Measurements from ENCODE around the gene HOXA4.

DNA sequence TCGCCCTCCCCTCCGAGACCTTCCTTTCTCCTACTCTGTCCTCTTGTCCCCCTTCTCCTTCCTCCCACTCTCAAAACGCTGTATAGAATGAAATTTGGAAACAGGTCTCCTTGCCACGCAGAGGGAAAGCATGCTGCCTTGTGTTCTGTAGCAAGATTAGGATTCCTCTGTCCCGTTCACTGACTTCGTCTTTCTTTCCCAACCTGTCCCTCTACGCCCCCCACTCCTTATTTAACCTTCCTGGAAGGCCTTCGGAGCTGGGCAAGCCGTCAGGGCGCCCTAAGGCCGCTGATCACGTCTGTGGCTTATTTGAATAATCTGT is 33.4 kb upstream of the HOXA4 start:
- TF ChIP-seq SP1 (CRISPR knock-in tag; conservative IDR thresholded peaks at IDR 0.05) (no peak), NFYB (CRISPR knock-in tag; conservative IDR thresholded peaks at IDR 0.05; ENCODE audit: low read depth) (no peak), ATF3 (CRISPR knock-in tag; conservative IDR thresholded peaks at IDR 0.05) (no peak), NR1H2 (CRISPR knock-in tag; IDR thresholded peaks at IDR 0.05) (no peak), NR2C2 (CRISPR knock-in tag; IDR thresholded peaks at IDR 0.05) (no peak), GRHL2 (CRISPR knock-in tag; IDR thresholded peaks at IDR 0.05; ENCODE audit: insufficient replicate concordance, severe bottlenecking) (no peak)
- TF ChIP-seq, protein P1, sequence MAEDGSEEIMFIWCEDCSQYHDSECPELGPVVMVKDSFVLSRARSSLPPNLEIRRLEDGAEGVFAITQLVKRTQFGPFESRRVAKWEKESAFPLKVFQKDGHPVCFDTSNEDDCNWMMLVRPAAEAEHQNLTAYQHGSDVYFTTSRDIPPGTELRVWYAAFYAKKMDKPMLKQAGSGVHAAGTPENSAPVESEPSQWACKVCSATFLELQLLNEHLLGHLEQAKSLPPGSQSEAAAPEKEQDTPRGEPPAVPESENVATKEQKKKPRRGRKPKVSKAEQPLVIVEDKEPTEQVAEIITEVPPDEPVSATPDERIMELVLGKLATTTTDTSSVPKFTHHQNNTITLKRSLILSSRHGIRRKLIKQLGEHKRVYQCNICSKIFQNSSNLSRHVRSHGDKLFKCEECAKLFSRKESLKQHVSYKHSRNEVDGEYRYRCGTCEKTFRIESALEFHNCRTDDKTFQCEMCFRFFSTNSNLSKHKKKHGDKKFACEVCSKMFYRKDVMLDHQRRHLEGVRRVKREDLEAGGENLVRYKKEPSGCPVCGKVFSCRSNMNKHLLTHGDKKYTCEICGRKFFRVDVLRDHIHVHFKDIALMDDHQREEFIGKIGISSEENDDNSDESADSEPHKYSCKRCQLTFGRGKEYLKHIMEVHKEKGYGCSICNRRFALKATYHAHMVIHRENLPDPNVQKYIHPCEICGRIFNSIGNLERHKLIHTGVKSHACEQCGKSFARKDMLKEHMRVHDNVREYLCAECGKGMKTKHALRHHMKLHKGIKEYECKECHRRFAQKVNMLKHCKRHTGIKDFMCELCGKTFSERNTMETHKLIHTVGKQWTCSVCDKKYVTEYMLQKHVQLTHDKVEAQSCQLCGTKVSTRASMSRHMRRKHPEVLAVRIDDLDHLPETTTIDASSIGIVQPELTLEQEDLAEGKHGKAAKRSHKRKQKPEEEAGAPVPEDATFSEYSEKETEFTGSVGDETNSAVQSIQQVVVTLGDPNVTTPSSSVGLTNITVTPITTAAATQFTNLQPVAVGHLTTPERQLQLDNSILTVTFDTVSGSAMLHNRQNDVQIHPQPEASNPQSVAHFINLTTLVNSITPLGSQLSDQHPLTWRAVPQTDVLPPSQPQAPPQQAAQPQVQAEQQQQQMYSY (CRISPR knock-in tag; IDR thresholded peaks at IDR 0.05): no peak
- TF ChIP-seq, protein P2, sequence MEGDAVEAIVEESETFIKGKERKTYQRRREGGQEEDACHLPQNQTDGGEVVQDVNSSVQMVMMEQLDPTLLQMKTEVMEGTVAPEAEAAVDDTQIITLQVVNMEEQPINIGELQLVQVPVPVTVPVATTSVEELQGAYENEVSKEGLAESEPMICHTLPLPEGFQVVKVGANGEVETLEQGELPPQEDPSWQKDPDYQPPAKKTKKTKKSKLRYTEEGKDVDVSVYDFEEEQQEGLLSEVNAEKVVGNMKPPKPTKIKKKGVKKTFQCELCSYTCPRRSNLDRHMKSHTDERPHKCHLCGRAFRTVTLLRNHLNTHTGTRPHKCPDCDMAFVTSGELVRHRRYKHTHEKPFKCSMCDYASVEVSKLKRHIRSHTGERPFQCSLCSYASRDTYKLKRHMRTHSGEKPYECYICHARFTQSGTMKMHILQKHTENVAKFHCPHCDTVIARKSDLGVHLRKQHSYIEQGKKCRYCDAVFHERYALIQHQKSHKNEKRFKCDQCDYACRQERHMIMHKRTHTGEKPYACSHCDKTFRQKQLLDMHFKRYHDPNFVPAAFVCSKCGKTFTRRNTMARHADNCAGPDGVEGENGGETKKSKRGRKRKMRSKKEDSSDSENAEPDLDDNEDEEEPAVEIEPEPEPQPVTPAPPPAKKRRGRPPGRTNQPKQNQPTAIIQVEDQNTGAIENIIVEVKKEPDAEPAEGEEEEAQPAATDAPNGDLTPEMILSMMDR (IDR thresholded peaks at IDR 0.05): no peak

Measured in WTC11 (cell line).